ENCODE measurements around the gene ACOT9.
"Not testable (repeated sequence)": the region's sequence is repeated elsewhere in the genome, so short reads cannot be mapped to it uniquely, and the experiment has no call there.

The ACOT9 gene

DNA sequence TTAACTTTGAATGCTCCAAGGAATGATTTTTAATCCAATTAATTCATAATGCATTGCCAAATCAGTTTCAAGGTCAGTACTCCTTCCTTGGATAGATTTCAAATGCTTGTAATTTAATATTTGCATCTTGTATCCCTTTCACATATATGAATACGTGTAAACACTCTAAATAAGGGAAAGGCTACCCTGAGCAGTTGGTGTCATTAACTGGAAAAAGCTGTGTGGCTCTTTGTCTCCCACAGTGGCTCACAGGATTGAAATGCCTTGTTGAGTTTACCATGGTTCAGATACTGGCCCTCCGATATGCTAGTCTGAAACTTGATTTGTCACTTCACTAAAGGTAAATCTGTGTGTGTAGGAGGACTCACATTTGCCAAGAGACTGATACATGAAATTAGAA lies 16.7 kb upstream of the ACOT9 start:
- no peaks in the 10 kb centered on the region for H3K27me3 ChIP-seq (ENCODE audit: control insufficient read depth in 1 of 2, insufficient read depth in 2 of 2, low read length in 2 of 2)

DNA sequence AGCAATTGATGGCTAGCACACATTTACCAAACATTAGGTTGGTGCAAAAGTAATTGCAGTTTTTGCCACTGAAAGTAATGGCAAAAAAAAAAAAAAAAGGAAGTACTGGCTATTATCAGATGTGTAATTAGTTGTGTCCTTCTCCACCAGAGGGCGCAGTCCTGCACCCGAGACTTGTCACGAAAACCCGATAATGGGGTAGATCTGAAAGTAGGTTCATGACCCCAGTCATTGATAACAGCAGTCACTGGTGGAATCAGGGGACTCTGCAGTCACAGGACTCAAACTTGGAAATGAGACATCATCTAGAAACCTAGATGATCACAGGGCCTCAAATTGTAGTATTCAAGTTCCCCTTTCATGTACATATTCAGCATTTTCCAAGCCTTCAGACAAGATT lies 13.1 kb upstream of the ACOT9 start:
- H3K36me3 ChIP-seq (ENCODE audit: insufficient read depth, low read length), result no peaks in the 10 kb centered on the region
- no peaks in the 10 kb centered on the region for H3K4me1 ChIP-seq (ENCODE audit: insufficient read depth, low read length)
- H3K9ac ChIP-seq (ENCODE audit: low read length), result no peak overlapping the region
- H3K4me3 ChIP-seq (ENCODE audit: low read depth in 1 of 2, low read length in 2 of 2), result no peak overlapping the region
- no peaks in the 10 kb centered on the region for H3K27me3 ChIP-seq (ENCODE audit: control insufficient read depth in 1 of 2, insufficient read depth in 2 of 2, low read length in 2 of 2)
- no peaks in the 10 kb centered on the region for H3K9me3 ChIP-seq (ENCODE audit: low read length)
- no peak overlapping the region for H3K27ac ChIP-seq (ENCODE audit: low read depth, low read length)

More for the DNA sequence above, 16.7 kb upstream of the ACOT9 start:
- Histone ChIP-seq H3K27ac (ENCODE audit: low read depth, low read length) (no peak overlapping the region), H3K9me3 (ENCODE audit: low read length) (no peaks in the 10 kb centered on the region), H3K36me3 (ENCODE audit: insufficient read depth, low read length) (no peaks in the 10 kb centered on the region), H3K9ac (ENCODE audit: low read length) (no peak overlapping the region), H3K4me3 (ENCODE audit: low read depth in 1 of 2, low read length in 2 of 2) (no peak overlapping the region), H3K4me1 (ENCODE audit: insufficient read depth, low read length) (no peaks in the 10 kb centered on the region)

DNA sequence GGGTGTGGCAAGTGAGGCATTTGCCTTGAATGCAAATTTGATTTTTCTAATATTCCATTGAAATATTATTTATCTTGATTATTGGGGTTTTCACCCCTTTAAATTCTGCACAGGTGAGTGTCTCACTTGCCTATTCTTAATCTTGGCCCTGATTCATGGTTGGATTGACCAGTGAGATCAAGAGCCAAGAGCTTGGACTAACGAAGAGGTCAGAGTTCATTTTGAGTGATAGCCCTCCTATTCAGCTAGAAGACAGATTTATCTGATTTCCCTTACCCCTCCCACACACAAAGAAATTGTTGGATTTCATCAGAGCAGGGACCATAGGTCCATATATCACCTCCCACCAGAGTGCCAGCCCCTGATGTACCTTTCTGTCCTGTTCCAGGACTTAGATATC lies 11.6 kb upstream of the ACOT9 start:
- Histone ChIP-seq H3K4me1 (ENCODE audit: insufficient read depth, low read length) (no peaks in the 10 kb centered on the region), H3K27ac (ENCODE audit: low read depth, low read length) (no peak overlapping the region), H3K9ac (ENCODE audit: low read length) (no peak overlapping the region), H3K4me3 (ENCODE audit: low read depth in 1 of 2, low read length in 2 of 2) (no peak overlapping the region), H3K9me3 (ENCODE audit: low read length) (no peaks in the 10 kb centered on the region), H3K27me3 (ENCODE audit: control insufficient read depth in 1 of 2, insufficient read depth in 2 of 2, low read length in 2 of 2) (no peaks in the 10 kb centered on the region), H3K36me3 (ENCODE audit: insufficient read depth, low read length) (no peaks in the 10 kb centered on the region)

DNA sequence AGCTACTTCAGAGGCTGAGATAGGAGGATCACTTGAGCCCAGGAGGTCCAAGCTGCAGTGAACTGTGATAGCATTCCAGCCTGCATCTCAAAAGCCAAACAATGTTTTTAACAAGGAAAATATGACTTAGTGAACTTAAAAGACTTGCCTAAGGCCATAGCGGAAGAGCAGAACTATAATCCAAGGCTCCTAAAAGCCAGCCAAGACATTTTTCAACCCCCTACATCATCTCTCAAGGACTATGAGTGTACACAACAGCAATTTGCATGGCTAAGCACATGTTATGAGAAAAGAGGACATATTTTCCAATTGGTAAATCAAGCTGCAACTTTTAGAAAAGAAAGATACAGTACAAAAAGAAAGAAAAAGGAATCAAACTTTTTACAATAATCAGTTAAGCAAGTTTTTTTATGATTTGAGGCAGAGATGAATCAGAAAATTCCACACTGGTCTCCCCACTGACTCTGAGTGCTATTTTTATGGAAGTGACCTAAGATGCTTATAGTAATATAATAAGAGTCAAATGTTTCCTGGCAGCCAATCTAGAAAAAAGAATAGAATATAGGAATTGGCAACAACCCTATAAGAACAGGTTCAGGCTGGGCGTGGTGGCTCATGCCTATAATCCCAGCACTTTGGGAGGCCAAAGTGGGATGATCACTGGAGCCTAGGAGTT lies 9.8 kb upstream of the ACOT9 start:
- Histone ChIP-seq H3K9me3 (ENCODE audit: low read length) (no peaks in the 10 kb centered on the region), H3K9ac (ENCODE audit: low read length) (no peak overlapping the region), H3K36me3 (ENCODE audit: insufficient read depth, low read length) (no peaks in the 10 kb centered on the region), H3K4me3 (ENCODE audit: low read depth in 1 of 2, low read length in 2 of 2) (no peak overlapping the region), H3K27ac (ENCODE audit: low read depth, low read length) (no peak overlapping the region), H3K27me3 (ENCODE audit: control insufficient read depth in 1 of 2, insufficient read depth in 2 of 2, low read length in 2 of 2) (no peaks in the 10 kb centered on the region), H3K4me1 (ENCODE audit: insufficient read depth, low read length) (no peaks in the 10 kb centered on the region)

DNA sequence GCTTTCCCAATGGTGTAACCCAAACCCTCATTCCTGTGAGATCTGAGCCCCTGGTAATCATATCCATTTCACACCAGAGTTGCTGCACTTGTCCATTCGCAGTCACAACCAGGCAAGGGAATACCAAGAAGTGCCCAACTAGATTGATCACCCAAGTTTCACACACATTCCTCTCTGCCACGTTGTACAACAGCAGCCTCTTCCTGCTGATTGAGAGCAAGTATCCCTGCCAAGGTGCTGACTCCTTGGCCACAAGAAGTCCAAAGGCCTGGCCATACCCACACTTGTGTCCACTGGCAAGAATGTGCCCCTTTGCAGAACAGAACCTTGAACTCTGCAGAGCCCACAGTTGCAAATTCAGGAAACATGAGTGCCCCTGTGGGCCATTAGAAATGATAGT lies 6.5 kb upstream of the ACOT9 start:
- H3K4me1 ChIP-seq (ENCODE audit: insufficient read depth, low read length), result no peaks in the 10 kb centered on the region
- no peak overlapping the region for H3K4me3 ChIP-seq (ENCODE audit: low read depth in 1 of 2, low read length in 2 of 2)
- H3K9me3 ChIP-seq (ENCODE audit: low read length), result no peaks in the 10 kb centered on the region
- H3K9ac ChIP-seq (ENCODE audit: low read length), result no peak overlapping the region
- no peaks in the 10 kb centered on the region for H3K36me3 ChIP-seq (ENCODE audit: insufficient read depth, low read length)
- no peaks in the 10 kb centered on the region for H3K27me3 ChIP-seq (ENCODE audit: control insufficient read depth in 1 of 2, insufficient read depth in 2 of 2, low read length in 2 of 2)
- H3K27ac ChIP-seq (ENCODE audit: low read depth, low read length), result no peak overlapping the region

DNA sequence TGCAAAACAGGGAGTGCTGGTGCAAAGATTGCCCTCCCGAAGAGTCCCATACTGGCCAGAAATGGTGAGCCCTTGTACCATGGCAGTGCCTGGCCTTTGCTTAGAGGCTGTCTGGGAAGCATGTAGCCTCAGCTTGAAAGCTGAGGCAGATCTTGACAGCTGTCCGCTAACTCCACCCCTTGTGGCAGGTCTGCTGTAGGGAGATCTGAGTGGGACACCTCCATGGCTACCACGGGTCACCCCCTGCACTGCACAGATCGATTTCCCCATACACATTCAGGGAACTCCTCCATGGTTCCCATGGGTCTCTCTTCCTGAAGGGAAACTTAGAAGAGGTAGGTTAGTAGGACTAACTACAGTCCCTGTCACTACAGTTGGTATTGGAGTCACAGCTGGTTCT lies 6.1 kb upstream of the ACOT9 start:
- Histone ChIP-seq H3K27ac (ENCODE audit: low read depth, low read length) (no peak overlapping the region), H3K4me1 (ENCODE audit: insufficient read depth, low read length) (no peaks in the 10 kb centered on the region), H3K27me3 (ENCODE audit: control insufficient read depth in 1 of 2, insufficient read depth in 2 of 2, low read length in 2 of 2) (no peaks in the 10 kb centered on the region), H3K36me3 (ENCODE audit: insufficient read depth, low read length) (no peaks in the 10 kb centered on the region), H3K4me3 (ENCODE audit: low read depth in 1 of 2, low read length in 2 of 2) (no peak overlapping the region), H3K9ac (ENCODE audit: low read length) (no peak overlapping the region), H3K9me3 (ENCODE audit: low read length) (no peaks in the 10 kb centered on the region)

DNA sequence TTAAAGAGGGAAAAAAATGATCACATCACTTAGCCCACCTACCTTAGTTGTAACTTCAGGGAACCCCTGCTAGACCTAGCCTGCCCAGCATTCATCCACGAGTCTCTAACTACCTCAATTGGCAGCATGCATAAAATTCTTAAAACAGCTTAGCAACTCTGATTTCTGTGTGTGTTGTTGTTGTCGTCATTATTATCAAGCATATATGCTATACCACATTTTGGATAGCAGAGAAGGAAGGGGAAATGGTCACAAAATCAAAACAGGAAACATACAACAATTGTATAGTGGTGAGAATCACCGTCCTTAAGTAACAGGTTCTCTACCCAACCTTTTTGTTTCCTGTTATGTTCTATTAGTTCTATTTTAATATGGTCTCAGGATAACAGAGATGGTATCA lies 2.7 kb upstream of the ACOT9 start:
- Histone ChIP-seq H3K4me1 (ENCODE audit: insufficient read depth, low read length) (peaks cover 8% of the 10 kb centered on the region), H3K36me3 (ENCODE audit: insufficient read depth, low read length) (no peaks in the 10 kb centered on the region), H3K9ac (ENCODE audit: low read length) (no peak overlapping the region), H3K9me3 (ENCODE audit: low read length) (no peaks in the 10 kb centered on the region), H3K27ac (ENCODE audit: low read depth, low read length) (no peak overlapping the region), H3K4me3 (ENCODE audit: low read depth in 1 of 2, low read length in 2 of 2) (no peak overlapping the region), H3K27me3 (ENCODE audit: control insufficient read depth in 1 of 2, insufficient read depth in 2 of 2, low read length in 2 of 2) (peaks cover 0 to 7% of the 10 kb centered on the region in 2 donors)

DNA sequence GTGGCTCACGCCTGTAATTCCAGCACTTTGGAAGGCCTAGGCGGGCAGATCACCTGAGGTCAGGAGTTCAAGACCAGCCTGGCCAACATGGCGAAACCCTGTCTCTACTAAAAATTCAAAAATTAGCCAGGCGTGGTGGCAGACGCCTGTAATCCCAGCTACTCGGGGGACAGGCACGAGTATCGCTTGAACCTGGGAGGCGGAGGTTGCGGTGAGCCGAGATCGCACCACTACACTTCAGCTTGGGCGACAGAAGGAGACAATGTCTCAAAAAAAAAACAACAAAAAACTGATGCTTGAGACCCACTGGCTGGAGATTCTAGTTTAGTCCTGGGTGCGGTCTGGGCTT lies 521 bp upstream of the ACOT9 start:
- H3K4me3 ChIP-seq (ENCODE audit: low read depth in 1 of 2, low read length in 2 of 2); H3K36me3 ChIP-seq (ENCODE audit: insufficient read depth, low read length); H3K27me3 ChIP-seq (ENCODE audit: control insufficient read depth in 1 of 2, insufficient read depth in 2 of 2, low read length in 2 of 2); H3K4me1 ChIP-seq (ENCODE audit: insufficient read depth, low read length); H3K9ac ChIP-seq (ENCODE audit: low read length); H3K9me3 ChIP-seq (ENCODE audit: low read length): not testable (repeated sequence)
- peak overlapping the region; percentile 88 for H3K27ac ChIP-seq (ENCODE audit: low read depth, low read length)

DNA sequence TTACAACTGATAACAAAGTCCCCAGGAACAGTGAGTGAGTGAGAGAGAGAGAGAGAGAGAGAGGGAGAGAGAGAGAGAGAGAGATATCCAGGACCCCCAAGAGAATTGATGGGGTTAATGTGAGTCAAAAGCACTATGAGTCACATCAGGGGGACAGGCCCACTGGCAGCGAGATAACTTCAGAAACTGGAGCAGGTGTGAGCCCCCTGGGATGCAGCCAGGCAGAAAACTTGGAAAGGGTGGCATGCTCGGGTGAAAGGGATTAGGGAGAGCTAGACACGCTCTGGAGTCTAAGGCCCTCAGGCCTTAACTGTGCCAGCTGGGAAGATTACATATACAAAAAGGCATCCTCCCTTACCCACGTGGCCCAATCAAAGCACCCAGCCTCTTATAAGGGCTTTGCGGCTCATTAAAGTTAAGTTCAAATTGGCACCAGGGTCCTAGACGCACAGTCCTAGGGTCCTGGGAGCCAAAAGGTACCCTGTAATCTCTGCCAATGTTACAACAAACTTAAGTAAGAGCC lies 841 bp downstream of the ACOT9 start:
- Histone ChIP-seq H3K9ac (ENCODE audit: low read length) (peak overlapping the region; percentile 78), H3K27ac (ENCODE audit: low read depth, low read length) (peak overlapping the region; percentile 88), H3K4me3 (ENCODE audit: low read depth in 1 of 2, low read length in 2 of 2) (peak overlapping the region; percentile 64 to 65), H3K4me1 (ENCODE audit: insufficient read depth, low read length) (peaks cover 8% of the 10 kb centered on the region), H3K27me3 (ENCODE audit: control insufficient read depth in 1 of 2, insufficient read depth in 2 of 2, low read length in 2 of 2) (peaks cover 0 to 7% of the 10 kb centered on the region in 2 donors), H3K9me3 (ENCODE audit: low read length) (no peaks in the 10 kb centered on the region), H3K36me3 (ENCODE audit: insufficient read depth, low read length) (no peaks in the 10 kb centered on the region)

DNA sequence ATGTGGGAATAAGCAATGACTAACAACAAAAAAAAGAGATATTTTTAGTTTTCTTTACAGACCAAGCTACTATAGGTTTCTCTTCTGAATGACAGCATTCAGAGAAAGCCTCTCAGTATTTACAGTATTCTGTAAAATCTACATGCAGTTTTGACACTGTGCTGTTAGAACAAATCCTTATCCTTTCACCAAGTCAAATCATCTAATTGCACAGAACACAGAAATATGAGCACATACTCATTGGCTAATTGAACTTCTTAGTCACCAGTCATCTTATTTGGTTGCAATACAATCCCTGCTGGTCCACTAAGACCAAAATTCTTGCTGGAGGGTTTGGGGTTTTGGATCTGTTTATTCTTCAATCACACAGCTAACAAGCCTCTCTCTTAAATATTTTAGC lies 5.7 kb downstream of the ACOT9 start:
- Histone ChIP-seq H3K9me3 (ENCODE audit: low read length) (no peaks in the 10 kb centered on the region), H3K4me3 (ENCODE audit: low read depth in 1 of 2, low read length in 2 of 2) (no peak overlapping the region), H3K9ac (ENCODE audit: low read length) (no peak overlapping the region), H3K27me3 (ENCODE audit: control insufficient read depth in 1 of 2, insufficient read depth in 2 of 2, low read length in 2 of 2) (no peaks in the 10 kb centered on the region), H3K27ac (ENCODE audit: low read depth, low read length) (no peak overlapping the region), H3K4me1 (ENCODE audit: insufficient read depth, low read length) (peaks cover 8% of the 10 kb centered on the region), H3K36me3 (ENCODE audit: insufficient read depth, low read length) (no peaks in the 10 kb centered on the region)

DNA sequence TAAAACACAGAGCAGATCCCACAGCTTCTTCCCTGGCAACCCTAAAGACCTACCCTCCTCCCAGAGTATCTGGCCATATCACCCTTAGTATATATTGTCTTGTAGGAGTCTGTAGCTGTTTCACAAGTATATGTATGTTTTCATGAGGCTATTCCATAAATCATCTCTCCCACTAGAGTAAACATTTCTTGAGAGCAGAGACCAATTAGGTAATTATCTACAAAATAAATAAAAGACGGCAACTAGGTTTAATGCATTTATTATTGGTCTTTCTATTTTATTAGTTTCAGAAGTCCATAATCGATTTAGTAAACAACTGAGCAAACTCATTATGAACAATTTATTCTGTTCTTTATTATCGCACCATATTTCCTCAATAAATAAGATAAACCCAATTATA lies 7.0 kb downstream of the ACOT9 start:
- Histone ChIP-seq H3K36me3 (ENCODE audit: insufficient read depth, low read length) (no peaks in the 10 kb centered on the region), H3K4me3 (ENCODE audit: low read depth in 1 of 2, low read length in 2 of 2) (no peak overlapping the region), H3K27ac (ENCODE audit: low read depth, low read length) (no peak overlapping the region), H3K27me3 (ENCODE audit: control insufficient read depth in 1 of 2, insufficient read depth in 2 of 2, low read length in 2 of 2) (no peaks in the 10 kb centered on the region), H3K4me1 (ENCODE audit: insufficient read depth, low read length) (no peaks in the 10 kb centered on the region), H3K9me3 (ENCODE audit: low read length) (no peaks in the 10 kb centered on the region), H3K9ac (ENCODE audit: low read length) (no peak overlapping the region)

DNA sequence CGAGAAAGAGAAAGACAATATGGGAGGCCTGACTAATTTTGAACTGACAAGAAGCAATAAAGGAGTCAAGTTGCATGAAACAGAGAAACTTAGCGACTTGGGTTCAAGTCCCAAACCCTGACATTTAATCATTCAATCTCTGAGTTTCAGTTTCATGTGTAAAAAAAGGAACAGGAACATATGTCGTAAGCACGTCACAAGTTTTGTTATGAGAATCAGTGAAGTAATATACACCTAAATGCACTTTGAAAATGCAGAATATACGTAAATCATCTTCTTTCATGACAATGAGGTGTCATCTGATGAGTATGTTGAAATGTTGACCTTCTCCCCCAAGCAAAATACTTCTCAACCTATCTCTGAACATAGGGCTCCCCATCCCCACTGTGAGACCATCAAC lies 10.4 kb downstream of the ACOT9 start:
- H3K27ac ChIP-seq (ENCODE audit: low read depth, low read length), result no peak overlapping the region

More for the DNA sequence above, 10.4 kb downstream of the ACOT9 start:
- no peaks in the 10 kb centered on the region for H3K9me3 ChIP-seq (ENCODE audit: low read length)
- no peaks in the 10 kb centered on the region for H3K27me3 ChIP-seq (ENCODE audit: control insufficient read depth in 1 of 2, insufficient read depth in 2 of 2, low read length in 2 of 2)
- H3K4me1 ChIP-seq (ENCODE audit: insufficient read depth, low read length), result no peaks in the 10 kb centered on the region
- H3K36me3 ChIP-seq (ENCODE audit: insufficient read depth, low read length), result no peaks in the 10 kb centered on the region
- no peak overlapping the region for H3K4me3 ChIP-seq (ENCODE audit: low read depth in 1 of 2, low read length in 2 of 2)
- H3K9ac ChIP-seq (ENCODE audit: low read length), result no peak overlapping the region
